ENCODE results near the gene VEZT. TPM values are rescaled to one million over a fixed set of nuclear protein-coding genes. Genes with fewer than 3 reads are reported as not detected.
"Not testable (repeated sequence)": the region's sequence is repeated elsewhere in the genome, so short reads cannot be mapped to it uniquely, and the experiment has no call there.

Gene VEZT
- polyA plus RNA-seq, 3 donors: 65.9 to 79.3 (median 74.6) TPM

GRCh38 chr12:95312656-95313055 is 95.0 kb downstream of the VEZT start:
- DNase-seq: no peak

DNA sequence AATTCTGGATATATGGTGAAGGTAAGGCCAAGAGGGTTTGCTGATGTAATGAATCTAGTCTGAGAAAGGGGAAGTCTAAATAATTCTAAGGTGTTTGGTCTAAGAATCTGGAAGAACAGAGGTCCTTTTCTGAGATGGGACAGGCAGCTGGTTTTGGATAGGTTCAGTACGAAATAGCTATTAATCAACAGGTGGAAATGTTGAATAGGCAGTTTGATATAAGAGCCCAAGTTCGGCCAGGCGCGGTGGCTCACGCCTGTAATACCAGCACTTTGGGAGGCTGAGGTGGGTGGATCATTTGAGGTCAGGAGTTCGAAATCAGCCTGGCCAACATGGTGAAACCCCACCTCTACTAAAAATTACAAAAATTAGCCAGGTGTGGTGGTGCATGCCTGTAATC is 97.1 kb downstream of the VEZT start:
- not testable (repeated sequence) for DNase-seq

DNA sequence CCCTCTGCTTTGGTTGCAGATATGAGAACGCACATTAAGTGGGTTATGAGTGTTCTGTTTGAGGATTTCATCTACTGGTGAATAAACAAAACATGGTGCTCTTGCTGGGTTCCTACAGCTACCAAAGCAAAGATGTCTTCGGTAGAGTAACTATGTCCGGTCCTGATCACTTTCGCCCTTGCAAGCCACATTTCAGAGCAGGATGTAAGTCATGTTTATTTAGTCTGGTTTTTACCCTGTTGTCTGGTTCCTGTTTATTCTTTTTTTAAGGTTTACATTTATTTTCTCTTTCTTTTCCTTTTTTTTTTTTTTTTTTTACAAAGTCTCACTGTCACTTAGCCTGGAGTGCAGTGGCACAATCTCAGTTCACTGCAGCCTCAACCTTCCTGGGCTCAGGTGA is 99.2 kb downstream of the VEZT start:
- DNase-seq: no peak

DNA sequence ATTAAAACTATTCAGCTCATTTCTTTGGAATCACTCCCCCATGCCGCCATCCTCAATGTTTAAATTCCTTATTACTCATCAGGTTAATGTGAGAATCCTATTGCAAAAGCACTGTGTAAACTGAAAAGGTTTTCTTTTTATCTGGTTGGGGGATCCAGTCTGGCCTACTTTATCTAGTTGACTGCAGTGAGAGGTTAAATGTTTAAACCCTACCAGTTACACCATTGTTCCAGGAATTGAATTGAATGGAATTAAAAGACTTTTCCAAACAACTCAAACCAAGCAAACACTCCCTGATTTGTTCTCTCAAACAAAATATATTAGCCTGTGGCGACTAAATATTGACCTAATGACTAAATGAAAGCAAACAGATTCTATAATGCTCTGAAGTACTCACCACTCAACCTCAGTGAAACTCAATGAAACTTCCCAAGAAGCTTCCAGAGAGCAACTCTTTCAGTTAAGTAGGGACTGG is 100.5 kb downstream of the VEZT start:
- no peak for DNase-seq

DNA sequence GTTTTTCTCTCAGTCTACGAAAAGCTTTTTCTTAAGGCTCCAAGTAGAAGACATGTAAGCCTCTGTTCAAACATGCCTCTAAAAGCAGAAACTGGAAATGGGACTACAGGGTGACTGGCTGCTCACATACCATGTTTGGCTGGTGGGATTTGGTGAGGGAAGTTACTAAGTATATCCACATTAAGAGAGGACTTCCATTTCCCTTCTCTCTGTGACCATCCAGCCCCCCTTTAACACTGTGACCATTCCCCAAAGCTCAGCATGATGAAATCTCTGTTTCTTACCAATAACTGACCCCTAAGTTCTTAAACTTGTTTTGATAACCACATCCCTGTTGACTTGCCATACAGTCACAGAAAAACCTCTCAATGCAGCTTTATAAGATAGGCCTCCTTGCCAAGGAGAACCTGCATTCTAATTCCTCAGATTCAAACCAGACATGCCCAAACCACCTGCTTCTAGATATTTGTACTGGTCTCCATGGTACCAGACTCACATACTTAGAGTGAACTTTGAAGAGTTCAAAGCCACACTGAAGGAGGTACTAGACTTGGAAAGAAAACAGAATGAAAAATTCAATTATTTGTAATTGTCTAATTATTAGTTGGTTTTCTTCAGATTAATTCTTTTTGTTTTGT is 102.2 kb downstream of the VEZT start:
- DNase-seq: no peak

DNA sequence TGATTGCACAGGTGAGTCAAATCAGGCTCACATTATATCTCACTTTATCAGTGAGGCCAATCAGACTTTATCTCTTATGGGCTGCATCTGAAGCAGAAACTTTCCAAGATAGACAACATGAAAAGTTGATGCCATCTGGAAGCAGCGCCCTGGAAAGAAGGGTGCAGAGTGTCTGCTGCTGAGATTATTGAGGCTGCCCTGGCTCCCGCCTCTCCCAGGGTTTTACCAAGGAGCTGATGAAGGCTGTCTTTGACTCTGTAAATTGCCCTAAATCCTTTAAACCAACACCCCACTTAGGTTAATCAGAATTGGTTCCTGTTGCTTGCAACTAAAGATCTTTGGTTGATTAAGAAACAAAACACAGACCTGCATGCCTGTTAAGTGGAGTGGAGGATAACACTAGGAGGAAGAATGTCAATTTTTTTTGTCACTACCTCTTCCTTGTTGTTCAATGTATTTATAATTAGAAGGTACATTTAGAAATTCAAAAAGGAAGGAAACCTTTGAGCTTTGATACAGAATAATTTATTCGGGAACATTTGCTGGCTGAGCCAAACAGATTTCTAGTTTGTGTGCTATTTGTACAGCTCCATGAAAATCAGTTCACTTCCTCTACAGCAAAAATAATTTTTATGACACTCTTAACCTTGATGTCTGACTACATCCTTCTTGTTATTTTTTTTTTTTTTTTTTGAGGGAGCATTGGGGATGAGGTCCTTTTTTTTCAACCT is 104.1 kb downstream of the VEZT start:
- no peak for DNase-seq

DNA sequence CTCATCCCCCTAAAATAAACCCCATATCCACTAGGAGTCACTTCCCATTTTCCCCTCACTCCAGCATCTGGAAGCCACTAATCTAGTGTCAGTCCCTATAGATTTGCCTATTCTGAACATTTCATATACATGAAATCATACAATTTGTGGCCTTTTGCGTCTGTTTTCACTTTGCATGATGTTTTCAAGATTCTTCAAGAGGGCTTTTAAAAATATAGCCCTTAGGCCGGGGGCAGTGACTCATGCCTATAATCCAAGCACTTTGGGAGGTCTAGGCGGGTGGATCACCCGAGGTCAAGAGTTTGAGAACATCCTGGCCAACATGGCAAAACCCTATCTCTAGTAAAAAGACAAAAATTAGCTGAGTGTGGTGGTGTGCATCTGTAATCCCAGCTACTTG is 104.7 kb downstream of the VEZT start:
- no peak for DNase-seq

DNA sequence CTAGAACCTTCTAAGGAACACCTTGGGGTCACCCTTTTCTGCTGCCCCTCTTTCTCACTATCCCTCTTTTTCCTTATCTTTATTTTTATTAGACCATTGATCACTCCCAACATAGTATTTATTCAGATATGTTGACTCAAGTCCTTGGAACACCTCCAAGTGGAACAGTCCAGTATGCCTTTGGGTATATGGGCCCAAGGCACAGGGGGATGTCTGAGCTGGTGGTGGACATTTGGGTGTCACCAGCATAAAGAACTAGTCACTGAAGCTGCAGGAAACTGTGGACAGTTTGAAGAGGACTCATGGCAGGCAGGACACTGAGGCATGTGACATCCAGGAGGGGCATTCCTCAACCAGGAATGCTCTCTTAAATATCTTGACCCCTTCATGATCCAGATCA is 105.6 kb downstream of the VEZT start:
- no peak for DNase-seq

DNA sequence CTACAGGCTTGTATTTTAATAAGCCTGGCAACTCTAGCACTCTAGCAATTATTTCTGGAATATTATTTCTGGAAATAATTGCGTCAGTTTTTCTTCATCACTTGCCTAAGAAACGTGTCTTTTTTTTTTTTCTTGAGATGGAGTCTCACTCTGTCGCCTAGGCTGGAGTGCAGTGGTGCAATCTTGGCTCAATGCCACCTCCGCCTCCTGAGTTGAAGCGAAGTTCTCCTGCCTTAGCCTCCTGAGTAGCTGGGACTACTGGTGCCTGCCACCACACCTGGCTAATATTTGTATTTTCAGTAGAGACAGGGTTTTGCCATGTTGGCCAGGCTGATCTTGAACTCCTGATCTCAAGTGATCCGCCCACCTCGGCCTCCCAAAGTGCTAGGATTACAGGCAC is 106.6 kb downstream of the VEZT start:
- not testable (repeated sequence) for DNase-seq

DNA sequence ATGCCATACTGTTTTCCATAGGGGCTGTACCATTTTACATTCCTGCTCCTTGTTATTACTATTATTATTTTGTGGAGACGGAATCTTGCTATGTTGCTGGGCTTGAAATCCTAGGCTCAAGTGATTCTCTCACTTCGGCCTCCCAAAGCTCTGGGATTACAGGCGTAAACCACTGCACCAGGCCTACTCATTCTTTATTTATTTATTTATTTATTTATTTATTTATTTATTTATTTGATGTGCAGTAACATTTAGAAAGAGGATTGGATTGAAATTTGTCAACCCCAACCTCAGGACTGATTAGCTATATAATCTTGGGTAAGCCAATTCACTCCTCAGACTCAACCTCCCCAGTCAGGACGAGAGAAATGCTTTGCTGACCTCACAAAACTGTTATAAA is 107.9 kb downstream of the VEZT start:
- no peak for DNase-seq

GRCh38 chr12:95326445-95326844 is 108.8 kb downstream of the VEZT start:
- DNase-seq: no peak

- DNase-seq: no peak
Measured at GRCh38 chr12:95326855-95327254, 109.2 kb downstream of the VEZT start.

DNA sequence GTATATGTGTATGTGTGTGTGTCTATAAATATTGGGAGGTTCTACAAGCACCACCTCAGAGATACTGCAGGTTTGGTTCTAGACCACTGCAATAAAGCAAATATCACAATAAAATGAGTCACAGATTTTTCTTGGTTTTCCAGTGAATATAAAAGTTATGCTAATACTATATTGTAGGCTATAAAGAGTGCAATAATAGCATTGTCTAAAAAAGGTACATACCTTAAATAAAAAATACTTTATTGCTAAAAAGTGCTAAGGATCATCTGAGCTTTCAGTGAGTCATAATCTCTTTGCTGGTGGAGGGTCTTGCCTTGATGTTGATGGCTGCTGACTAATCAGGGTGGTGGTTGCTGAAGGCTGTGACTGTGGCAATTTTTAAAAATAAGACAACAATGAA is 111.1 kb downstream of the VEZT start:
- DNase-seq: no peak

DNA sequence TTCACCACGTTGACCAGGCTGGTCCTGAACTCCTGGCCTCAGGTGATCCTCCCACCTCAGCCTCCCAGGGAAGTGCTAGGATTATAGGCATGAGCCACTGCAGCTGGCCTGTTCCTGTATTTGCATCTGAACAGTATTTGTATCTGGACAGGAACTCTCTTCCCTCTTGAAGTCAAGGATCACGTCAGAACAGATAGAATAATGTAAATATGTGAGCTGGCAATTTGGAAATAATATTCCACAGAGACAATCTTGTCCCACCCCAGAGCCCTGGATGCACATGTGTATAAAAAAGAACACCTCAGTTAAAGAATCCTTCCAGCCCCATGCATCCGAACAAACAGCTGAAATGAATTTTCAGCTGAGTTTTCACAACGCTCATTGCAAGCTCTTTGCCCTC is 118.3 kb downstream of the VEZT start:
- DNase-seq: no peak

- peak; percentile 84 for DNase-seq
Measured at GRCh38 chr12:95336387-95337067, 118.9 kb downstream of the VEZT start.

DNA sequence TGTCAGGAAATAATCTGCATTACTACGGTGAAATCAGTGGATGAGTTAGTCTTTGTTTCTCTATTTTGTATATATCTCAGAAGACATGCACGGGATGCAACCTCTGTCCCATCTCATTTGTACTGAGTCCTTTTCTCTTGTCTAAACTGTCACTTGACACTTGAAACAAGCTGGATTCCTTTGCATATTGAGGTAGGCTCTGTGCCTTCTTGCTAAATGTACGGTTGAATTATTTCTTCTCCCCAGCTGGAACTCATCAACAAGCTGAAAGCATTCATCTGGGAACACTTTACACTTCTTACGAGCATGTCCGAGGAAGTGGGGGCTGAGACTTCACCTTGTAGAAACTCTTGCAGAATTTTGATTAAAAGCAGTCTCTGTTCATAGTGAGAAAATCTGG is 119.5 kb downstream of the VEZT start:
- DNase-seq: peak; percentile 45

DNA sequence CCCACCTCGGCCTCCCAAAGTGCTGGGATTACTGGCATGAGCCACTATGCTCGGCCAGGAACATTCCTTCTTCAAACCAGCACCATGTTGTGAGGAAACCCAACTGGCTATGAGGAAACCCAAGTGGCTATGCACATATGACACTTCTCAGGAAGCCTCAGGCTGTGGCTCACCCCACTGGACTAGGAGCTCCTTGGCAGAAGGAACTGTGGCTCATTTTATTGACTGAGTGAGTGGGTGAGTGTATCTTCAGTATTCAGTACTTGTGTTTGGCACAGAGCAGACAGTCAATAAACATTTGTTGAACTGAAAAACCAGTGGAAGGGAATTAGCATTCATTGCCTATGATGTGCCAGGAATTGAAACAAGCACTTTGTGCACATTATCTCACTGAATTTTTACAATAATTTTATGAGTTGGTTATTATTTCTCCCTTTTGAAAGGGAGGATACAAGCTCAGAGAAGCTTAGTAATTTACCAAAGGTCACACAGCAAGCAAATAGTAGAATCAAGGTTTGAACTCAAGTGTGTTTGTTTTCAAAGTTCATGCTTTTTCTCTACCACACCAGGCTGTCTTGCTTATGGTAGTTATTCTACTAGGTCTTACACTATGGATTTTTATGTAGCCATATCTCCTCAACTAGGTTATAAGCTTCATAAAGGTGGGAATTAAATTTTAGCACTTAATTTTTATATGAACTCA is 121.6 kb downstream of the VEZT start:
- no peak for DNase-seq

GRCh38 chr12:95342008-95342407 is 124.4 kb downstream of the VEZT start:
- no peak for DNase-seq

- no peak for DNase-seq
Measured at GRCh38 chr12:95343461-95344230, 126.0 kb downstream of the VEZT start.

GRCh38 chr12:95349291-95349690 is 131.7 kb downstream of the VEZT start:
- DNase-seq: no peak

DNA sequence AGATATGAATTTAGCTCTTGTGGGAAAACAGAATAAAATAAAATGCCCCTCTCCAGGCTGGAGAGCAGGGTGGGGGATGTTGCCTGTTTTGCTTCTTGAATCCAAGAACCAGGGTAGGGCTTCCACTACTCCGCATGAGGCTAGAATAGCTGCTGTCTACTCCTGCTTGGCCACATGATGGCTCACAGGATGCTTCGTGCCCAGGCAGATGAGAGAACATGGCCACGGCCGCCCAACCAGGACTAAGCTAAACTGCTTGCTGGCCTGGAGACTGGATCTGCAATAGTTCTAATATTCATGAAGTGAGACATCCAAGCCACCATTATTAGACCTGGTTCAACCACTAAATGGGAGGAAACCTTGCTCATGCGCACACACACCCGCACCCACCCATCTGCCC is 134.1 kb downstream of the VEZT start:
- no peak for DNase-seq
